ENCODE measurements around the gene USH2A. TPM values are rescaled to one million over a fixed set of nuclear protein-coding genes. Genes with fewer than 3 reads are reported as not detected.

The USH2A gene
- total and polyA plus RNA-seq, 8 donors: 0.03 to 0.28 (median 0.06) TPM

DNA sequence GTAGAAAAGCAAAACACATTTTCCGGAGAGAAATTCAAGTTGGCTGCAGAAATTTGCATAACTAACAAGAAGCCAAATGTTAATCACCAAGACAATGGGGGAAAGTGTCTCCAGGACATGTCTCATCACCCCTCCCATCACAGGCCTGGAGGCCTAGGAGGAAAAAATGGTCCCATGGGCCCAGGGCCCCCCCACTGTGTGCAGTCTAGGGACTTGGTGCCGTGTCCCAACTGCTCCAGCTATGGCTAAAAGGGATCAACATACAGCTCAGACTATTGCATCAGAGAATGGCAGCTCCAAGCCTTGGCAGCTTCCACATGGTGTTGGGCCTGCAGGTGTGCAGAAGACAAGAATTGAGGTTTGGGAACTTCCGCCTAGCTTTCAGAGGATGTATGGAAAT is 138.2 kb downstream of the USH2A start:
- intact Hi-C loops (cut with DNase I): no loop called here
- no peak overlapping the region for H3K27ac ChIP-seq
- no peaks in the 10 kb centered on the region for H3K4me1 ChIP-seq
- 59 to 62% methylated on average over 3 of the region's 3 CpGs for WGBS, 2 donors
- H3K27me3 ChIP-seq: no peaks in the 10 kb centered on the region
- DNase-seq: peak in 1 of 6 donors; percentile 15
- H3K36me3 ChIP-seq: no peaks in the 10 kb centered on the region
- H3K9me3 ChIP-seq: no peaks in the 10 kb centered on the region
- no peak overlapping the region for H3K4me3 ChIP-seq
- FAIRE-seq: no peak
- no peak for ATAC-seq
- TF ChIP-seq, protein P1, sequence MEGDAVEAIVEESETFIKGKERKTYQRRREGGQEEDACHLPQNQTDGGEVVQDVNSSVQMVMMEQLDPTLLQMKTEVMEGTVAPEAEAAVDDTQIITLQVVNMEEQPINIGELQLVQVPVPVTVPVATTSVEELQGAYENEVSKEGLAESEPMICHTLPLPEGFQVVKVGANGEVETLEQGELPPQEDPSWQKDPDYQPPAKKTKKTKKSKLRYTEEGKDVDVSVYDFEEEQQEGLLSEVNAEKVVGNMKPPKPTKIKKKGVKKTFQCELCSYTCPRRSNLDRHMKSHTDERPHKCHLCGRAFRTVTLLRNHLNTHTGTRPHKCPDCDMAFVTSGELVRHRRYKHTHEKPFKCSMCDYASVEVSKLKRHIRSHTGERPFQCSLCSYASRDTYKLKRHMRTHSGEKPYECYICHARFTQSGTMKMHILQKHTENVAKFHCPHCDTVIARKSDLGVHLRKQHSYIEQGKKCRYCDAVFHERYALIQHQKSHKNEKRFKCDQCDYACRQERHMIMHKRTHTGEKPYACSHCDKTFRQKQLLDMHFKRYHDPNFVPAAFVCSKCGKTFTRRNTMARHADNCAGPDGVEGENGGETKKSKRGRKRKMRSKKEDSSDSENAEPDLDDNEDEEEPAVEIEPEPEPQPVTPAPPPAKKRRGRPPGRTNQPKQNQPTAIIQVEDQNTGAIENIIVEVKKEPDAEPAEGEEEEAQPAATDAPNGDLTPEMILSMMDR (IDR thresholded peaks at IDR 0.05): no peak

DNA sequence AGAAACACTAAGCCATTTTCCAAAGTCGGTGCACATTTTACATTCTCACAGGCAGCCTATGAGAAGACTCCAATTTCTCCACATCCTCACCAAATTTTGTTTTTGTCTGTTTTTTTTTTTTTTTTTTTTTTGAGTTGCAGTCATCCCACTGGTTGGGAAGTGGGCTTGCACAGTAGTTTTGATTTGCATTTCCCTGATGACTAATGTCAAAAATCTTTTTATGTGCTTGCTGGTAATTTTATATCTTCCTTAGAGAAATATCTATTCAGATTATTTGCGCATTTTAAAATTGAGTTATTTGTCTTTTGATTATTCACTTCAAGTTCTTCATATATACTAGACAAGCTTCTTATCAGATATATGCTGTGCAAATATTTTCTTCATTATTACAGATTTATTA is 141.5 kb downstream of the USH2A start:
- H3K36me3 ChIP-seq: no peaks in the 10 kb centered on the region
- H3K4me1 ChIP-seq: no peaks in the 10 kb centered on the region
- intact Hi-C loops (cut with DNase I): no loop called here
- FAIRE-seq (no peak), ATAC-seq (no peak), DNase-seq (no peak)
- TF ChIP-seq, protein P1 (IDR thresholded peaks at IDR 0.05): no peak
- no peaks in the 10 kb centered on the region for H3K9me3 ChIP-seq
- no peaks in the 10 kb centered on the region for H3K27me3 ChIP-seq
- WGBS, 2 donors: 72% methylated on average over 2 of the region's 2 CpGs
- no peak overlapping the region for H3K27ac ChIP-seq
- no peak overlapping the region for H3K4me3 ChIP-seq

DNA sequence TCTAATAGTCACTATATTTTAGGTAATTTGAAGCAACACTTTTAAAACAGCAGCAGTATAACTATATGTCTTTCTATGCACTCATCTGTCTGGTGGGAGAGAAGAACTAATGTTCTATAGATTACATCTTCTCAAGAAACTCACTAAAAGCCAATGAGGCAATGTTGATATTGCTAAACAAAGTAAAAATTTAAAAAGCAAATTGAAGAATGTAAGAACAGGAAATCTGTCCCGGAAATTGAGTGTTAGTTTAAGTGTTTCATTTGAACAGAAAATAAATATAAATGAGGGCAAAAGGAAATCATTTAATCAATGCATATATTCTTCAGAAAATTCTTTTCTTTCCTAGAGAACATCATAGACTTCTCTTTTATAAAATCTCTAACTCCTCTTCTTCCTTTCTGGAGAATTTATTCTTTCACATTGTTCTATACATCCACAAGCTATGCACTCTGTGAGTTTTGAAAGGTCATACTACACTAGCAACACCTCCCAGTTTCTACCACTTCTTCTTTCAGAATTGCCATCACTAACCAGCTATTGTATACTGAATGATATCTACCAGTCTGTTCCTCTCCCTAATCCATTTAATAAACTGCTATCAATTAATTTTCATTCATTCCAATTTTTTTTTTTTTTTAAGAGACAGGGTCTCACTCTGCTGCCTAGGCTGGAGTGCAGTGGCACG is 153.0 kb downstream of the USH2A start:
- 45 to 74% methylated on average over 2 of the region's 2 CpGs for WGBS, 2 donors

DNA sequence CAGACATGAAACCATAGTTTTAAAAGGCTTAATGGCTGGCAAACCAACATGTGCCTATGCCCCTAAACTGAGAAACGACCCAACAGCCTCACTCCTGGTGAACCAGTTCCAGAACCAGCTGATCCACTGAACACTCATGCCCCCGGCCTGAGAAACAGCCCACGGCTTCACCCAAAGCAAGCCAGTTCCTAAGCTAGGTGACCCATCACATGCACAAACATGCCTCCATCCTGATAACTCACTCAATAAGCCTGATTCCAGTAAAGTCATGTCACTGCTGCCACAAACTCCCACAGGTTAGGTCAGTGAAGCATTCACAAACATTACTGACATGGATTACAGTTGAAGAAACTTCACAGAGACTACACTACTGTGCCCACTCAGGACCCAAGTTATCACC is 161.6 kb downstream of the USH2A start:
- DNase-seq (no peak), FAIRE-seq (no peak), ATAC-seq (no peak)
- Histone ChIP-seq H3K36me3 (no peaks in the 10 kb centered on the region), H3K4me1 (no peaks in the 10 kb centered on the region), H3K27me3 (no peaks in the 10 kb centered on the region), H3K27ac (no peak overlapping the region), H3K9me3 (no peaks in the 10 kb centered on the region), H3K4me3 (no peak overlapping the region)
- 56 to 65% methylated on average over 3 of the region's 3 CpGs for WGBS, 2 donors
- intact Hi-C loops (cut with DNase I): no loop called here
- TF ChIP-seq, protein P1 (IDR thresholded peaks at IDR 0.05): no peak

More for the DNA sequence above, 153.0 kb downstream of the USH2A start:
- H3K4me1 ChIP-seq: no peaks in the 10 kb centered on the region
- H3K27me3 ChIP-seq: no peaks in the 10 kb centered on the region
- no peak for FAIRE-seq
- no peaks in the 10 kb centered on the region for H3K9me3 ChIP-seq
- DNase-seq: no peak
- ATAC-seq: no peak
- no peak overlapping the region for H3K27ac ChIP-seq
- no peak overlapping the region for H3K4me3 ChIP-seq
- TF ChIP-seq, protein P1 (IDR thresholded peaks at IDR 0.05): no peak
- no peaks in the 10 kb centered on the region for H3K36me3 ChIP-seq
- intact Hi-C loops (cut with DNase I): no loop called here

DNA sequence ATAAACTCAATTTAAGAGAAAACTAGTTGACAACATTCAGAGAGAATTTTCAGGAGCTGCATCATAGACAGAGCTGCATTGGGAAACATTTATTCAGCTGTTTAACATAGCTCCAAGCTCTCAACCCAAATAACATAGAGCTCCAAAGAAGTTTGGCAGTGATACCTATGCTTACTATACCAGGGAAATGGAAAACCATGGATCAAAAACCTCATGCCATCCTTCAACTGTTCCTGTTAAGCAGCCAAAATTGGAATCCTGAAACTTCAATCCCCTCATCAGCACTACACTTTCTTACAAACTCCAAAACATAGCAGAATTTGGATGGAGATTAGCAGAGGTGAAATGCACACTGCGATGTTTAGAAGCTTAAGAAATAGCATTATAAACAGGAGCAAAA is 164.4 kb downstream of the USH2A start:
- intact Hi-C loops (cut with DNase I): no loop called here
- H3K27me3 ChIP-seq: no peaks in the 10 kb centered on the region
- H3K9me3 ChIP-seq: no peaks in the 10 kb centered on the region
- FAIRE-seq (no peak), DNase-seq (no peak), ATAC-seq (no peak)
- H3K4me1 ChIP-seq: no peaks in the 10 kb centered on the region
- H3K36me3 ChIP-seq: no peaks in the 10 kb centered on the region
- 84 to 90% methylated on average over 1 of the region's 1 CpG for WGBS, 2 donors
- no peak overlapping the region for H3K27ac ChIP-seq
- no peak overlapping the region for H3K4me3 ChIP-seq
- TF ChIP-seq, protein P1 (IDR thresholded peaks at IDR 0.05): no peak

All from pancreas (tissue), 10 donors.